GM19099 (cell line): ENCODE measurements around the gene ANP32B.

Experiments used
- POLR2A ChIP-seq: IDR thresholded peaks from 3 replicates; pipeline ENCODE4 v1.6.1; 2011; ENCODE audit warnings: low read depth; ENCODE audit not compliant: insufficient read length; ENCODE audit errors: extremely low read depth

ANP32B gene

DNA sequence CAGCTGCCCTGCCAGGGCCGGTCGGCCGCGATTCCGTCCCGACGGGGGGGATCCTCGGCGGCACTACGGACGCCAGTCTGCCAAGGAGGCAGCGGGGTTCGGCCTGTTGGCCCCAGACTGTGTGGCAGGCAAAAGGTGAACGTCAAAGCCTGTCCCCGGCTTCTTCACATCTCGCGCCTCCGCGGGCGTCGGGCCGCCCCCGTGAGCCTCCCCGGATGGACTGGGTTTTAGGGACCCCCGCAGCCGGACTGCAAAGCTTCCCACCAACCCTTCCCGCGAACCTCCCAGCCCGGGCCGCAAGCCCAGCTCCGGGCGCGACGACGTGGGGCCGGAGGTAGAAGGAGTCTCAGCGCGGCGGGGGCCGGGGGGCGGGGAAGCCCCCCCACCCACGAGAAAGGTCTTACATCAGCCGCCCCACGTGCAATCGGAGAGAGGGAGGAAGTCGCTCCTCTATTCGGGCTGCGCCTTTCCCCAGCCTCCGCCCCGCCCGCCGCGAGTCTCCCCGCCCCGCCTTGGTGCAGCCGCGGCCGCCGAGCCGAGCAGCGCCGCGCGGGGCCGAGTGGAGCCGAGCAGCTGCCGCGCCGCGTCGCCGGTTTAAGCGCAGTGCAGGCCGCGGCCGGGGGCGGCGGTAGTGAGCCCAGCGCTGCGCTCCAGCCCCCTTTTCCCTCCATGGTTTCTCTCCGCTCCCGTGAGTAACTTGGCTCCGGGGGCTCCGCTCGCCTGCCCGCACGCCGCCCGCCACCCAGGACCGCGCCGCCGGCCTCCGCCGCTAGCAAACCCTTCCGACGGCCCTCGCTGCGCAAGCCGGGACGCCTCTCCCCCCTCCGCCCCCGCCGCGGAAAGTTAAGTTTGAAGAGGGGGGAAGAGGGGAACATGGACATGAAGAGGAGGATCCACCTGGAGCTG, at the start of gene ANP32B:
Gene ANP32B (plus strand): TSS at position 659 of the 906 bp plus-strand sequence. CDS start 215 bp downstream, at position 874.
- TF ChIP-seq POLR2A, result peak; percentile 64

DNA sequence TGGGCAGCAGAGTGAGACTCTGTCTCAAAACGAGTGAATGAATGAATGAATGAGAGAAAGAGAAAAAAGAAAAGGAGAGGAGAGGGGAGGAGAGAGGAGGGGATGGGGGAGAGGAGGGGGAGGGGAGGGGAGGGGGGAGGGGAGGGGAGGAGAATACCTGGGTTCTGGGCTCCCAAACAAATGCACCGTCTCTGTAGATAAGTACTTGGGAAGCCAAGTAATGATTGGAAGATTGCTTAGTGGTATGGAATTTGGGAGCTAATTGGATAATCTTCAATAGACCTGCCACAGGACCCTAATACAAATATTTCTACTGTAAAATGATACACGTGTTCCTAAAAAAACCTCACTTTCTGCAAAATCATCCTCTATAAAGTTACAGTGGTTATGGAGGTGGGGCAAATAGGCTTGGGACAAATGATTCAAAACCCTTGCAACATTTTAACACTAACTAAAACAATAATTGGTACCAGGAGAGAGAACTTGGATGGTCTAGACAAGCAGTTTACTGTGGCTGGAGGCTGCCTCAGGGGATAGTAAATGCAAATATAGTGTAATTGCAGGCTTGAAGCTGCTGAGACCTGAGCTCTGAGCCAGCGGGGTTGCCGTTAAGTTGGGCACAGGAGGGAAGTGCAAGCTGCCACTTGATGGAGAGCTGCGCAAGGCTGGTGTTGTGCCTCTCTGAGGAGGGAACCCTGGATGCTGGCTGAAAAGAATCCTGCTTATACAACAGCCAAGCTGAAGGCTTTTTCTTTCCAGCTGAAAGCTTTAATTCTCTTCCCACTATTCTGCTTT, 48.6 kb upstream of the ANP32B start:
- TF ChIP-seq POLR2A, result no peak

DNA sequence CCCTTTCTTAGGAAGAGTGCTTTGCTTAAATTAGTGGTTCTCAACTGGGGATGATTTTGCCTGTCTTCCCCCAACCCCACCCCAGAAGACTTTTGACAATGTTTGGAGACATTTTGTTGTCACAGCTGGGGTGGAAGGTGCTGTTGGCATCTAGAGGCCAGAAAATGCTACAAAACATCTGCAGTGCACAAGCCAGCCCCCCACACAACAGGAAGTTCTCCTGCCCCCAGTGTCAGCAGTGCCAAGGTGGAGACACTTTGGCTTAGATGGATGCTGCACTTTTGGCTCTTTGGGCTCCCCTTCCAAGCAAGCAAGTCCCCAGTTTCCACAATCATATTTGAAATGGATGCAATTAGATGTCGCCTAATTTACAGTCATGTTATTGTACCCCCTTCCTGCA, 47.9 kb upstream of the ANP32B start:
- TF ChIP-seq POLR2A, result no peak

GRCh38 chr9:97936998-97937397, 46.1 kb upstream of the ANP32B start:
- TF ChIP-seq POLR2A, result no peak

DNA sequence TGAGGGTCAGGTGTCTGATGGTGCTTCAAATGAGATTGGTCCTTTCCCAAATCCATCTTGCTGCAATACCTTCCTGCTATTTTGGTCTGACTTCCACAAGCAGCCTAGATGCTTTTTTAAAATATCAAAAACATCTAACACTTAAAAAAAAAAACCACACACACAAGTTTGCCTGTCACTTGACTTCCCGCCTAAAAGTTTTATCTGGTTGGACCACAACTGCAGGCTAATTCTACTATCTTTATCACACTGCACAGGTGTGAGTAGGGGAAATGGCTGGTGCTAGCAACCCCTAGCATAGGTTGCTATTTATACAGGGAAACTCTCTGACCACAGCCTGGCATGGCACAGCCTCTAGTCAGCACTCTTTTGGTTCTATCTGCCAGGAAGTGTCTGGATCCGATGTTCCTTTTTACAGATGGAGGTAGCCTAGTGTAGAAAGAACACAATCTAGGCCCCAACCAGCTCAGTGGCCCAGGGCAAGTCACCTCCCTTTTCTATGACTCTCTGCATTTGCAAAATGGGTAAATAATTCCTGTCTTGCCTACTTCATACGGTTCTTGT, 45.0 kb upstream of the ANP32B start, which contains the start of gene HEMGN:
Gene HEMGN (minus strand): TSS at position 92 of the 564 bp plus-strand sequence. CDS start 36 bp downstream, at position 56.
- no peak for TF ChIP-seq POLR2A

DNA sequence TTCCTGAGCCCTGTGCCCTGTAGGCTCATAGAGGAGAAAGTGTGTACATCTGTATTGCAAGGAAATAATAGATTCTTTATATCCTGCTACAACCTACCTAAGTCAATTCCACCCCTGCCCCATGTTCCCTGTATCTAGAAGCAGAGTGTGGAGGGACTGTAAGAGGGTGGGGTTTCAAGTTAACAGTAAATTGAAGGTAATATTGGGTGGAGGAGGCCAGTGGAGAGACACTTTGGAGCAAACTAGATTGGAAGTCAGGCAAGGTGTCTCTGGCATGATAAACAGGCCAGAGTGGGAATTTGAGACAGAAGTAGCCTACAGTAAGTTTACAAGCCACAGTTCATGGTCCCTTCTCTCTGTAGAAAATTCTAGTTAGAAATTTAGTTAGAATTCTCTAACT, 42.9 kb upstream of the ANP32B start:
- no peak for TF ChIP-seq POLR2A

- TF ChIP-seq POLR2A, result no peak
Observed at GRCh38 chr9:97940741-97941140, 42.4 kb upstream of the ANP32B start.

GRCh38 chr9:97941323-97941722, 41.8 kb upstream of the ANP32B start:
- no peak for TF ChIP-seq POLR2A

- no peak for TF ChIP-seq POLR2A
Observed at GRCh38 chr9:97943308-97943855, 39.8 kb upstream of the ANP32B start.

GRCh38 chr9:97944612-97945011, 38.5 kb upstream of the ANP32B start:
- TF ChIP-seq POLR2A, result no peak

DNA sequence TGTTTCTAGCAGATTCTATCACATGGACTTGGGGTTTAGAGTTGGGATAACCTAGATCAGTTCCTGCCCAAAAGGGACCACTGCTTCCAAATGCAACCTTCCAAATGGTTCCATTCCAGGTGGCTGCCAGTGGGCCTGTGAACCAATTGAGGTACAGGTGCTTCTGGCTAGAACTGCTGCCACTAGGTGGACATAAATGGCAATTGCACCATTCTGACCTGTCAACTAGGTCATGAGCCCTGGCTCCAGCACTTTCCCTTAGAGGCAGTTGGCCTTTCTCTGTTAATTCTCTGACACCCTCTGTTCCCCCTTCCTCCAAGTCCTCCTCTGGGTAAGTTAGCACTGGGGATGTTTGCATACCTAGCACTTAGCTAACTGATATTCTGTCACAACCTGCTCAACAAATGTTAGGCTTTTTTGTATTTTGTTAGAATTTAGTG, 28.6 kb upstream of the ANP32B start:
- TF ChIP-seq POLR2A, result no peak

DNA sequence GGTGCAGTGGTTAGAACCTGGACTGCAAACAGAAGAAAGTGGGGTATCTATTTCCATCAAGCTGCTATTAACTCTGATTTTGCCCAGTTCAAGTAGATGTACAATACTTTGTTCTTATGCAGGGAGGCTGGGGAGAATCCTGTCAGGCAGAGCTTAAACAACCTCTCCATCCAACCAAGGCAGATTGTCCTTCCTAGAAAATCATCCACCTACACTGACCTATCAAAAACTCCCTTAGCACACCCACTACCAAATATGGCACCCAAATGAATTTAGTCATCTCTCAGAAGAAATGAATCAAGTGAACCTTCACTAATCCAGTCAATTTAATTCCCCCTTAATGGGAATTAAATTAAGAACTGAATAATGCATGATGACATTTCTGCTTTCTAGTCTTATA, 26.8 kb upstream of the ANP32B start:
- no peak for TF ChIP-seq POLR2A

- no peak for TF ChIP-seq POLR2A
Observed at GRCh38 chr9:97958812-97959511, 24.2 kb upstream of the ANP32B start.

DNA sequence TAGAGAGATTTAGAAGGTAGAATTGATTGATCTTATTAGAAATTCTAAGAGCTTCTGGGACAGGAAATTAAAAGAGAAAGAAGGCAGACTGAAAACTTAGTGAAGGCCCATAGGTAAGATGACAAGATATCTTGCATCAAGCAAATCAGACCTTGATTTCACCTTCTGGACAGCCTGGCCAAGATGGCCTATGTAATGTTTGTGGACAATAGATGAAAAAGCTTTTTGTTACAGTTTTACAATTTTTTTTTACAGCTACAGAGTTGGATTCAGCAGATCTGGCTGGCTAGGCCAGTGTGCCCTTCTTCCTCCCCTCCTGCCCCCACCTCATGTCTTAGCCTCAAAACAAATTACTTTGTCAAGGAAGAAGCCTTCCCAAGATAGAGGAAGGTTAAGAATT, 23.6 kb upstream of the ANP32B start:
- no peak for TF ChIP-seq POLR2A
